Subcutaneous adipose tissue (tissue), 4 donors: ENCODE data around the gene CRAT. TPM values are rescaled to one million over a fixed set of nuclear protein-coding genes. Genes with fewer than 3 reads are reported as not detected.

ENCODE experiments used
- CTCF ChIP-seq: fragments of 450-650 bp; IDR thresholded peaks from one replicate; pipeline ENCODE4 v1.5.1; 2016; ENCODE audit warnings: low read depth, mild to moderate bottlenecking, control low read depth, antibody characterized with exemption, moderate library complexity
- total RNA-seq, 4 donors: library from RNA; depleted of rRNA; stranded (reverse); fragments of >200 nt; gene quantifications; one replicate each; pipeline ENCODE4 v1.1.0, GENCODE V29; 2016

The CRAT gene
- total RNA-seq, 4 donors from 2014 or later: 41.3 to 141 (median 68.7) TPM

DNA sequence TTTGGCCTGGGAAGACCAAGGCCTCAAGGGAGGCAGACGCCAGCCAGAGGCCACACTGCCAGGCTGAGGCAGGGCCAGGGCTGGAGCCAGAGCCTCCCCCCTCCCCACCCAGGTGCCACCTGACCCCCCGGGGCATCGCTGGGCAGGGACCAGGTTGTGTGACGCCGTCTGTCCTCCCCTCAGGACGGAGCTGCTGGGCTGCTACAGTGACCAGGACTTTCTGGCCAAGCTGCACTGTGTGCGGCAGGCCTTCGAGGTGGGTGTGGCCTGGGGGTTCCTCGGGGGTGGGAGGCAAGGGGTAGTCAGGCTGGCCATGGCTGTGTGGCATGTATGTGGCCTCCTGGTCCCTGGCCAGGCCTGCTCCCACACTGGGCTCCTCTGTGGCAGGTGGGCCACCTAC is 47.5 kb downstream of the CRAT start:
- no peak for TF ChIP-seq CTCF

DNA sequence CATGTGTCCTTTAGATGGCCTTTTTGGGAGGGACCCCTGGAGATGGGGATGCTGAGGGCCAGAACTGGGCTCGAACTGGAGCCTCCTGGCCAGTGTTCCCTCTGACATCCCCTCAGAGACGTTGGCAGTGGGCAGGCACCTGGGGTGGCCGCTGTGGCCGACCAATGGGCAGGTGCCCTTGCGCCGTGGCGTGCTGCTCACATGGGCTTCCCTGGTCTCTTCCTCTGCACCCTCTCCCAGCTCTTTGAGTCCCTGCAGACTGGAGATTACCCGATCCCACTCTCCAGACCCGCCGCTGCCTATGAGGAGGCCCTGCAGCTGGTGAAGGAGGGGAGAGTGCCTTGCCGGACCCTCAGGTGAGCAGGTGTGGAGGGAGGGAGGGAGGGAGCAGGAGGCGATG is 49.6 kb downstream of the CRAT start:
- no peak for TF ChIP-seq CTCF

- TF ChIP-seq CTCF: no peak
Measured at GRCh38 chr9:129059796-129060785, 50.5 kb downstream of the CRAT start.

- no peak for TF ChIP-seq CTCF
Measured at GRCh38 chr9:129058965-129059795, 51.4 kb downstream of the CRAT start.

DNA sequence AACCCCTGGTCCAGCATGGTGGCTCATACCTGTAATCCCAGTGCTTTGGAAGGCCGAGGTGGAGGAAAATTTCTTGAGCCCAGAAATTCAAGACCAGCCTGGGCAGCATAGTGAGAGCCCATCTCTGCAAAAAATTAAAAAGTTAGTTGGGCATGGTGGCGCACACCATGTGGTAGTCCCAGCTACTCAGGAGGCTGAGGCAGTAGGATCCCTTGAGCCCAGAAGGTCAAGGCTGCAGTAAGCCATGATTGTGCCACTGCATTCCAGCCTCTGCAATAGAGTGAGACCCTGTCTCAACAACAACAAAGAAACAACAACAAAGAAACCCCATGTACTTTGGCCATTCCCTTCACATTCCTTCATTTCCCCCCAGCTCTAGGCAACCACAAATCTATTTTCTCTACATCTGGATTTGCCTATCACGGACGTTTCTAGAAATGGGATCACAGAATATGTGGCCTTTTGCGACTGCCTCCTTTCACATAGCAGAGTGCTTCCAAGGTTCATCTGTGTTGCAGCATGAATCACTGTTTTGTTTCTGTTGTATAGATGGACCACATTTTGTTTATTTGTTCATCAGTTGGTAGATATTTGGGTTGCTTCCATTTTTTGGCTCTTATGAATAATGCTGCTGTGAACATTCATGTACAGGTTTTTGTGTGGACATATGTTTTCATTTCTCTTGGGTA is 56.3 kb downstream of the CRAT start:
- no peak for TF ChIP-seq CTCF

GRCh38 chr9:129053020-129053419 is 57.6 kb downstream of the CRAT start:
- TF ChIP-seq CTCF: no peak

DNA sequence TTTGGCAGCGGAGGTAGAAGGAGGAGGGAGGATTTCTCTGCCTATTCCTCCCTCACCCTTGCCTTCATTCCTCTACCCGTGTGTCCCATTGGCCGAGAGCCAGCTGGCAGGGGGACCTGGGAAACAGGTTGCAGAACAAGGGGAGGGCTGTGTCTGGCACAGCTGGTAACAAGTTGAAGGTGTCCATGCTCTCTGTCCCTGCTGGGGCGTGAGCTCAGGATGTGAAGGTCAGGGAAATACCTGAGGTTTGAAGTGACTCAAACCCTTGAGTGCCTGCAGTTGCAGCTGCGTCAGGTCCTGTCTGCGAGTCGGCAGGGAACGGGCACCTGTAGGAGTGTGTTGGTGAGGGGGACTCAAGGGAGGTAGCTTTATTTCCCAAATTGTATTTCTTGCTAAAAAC is 58.0 kb downstream of the CRAT start:
- TF ChIP-seq CTCF: no peak
